Measurements from ENCODE around the gene PRRC2A. TPM values are rescaled to one million over a fixed set of nuclear protein-coding genes. Genes with fewer than 3 reads are reported as not detected.

Gene PRRC2A
- total RNA-seq, 1 donor from 2014 or later = 92.7 TPM

Other genes with a start within 250 kb of the PRRC2A start
- gene MICA, start 217.1 kb upstream of the PRRC2A start, total RNA-seq = 53.6 and 58.3 TPM in 2 replicates
- 8.7 and 16.8 TPM in 2 replicates for gene MICB, start 122.6 kb upstream of the PRRC2A start, total RNA-seq
- gene MCCD1, start 91.8 kb upstream of the PRRC2A start, total RNA-seq = not detected in 2 replicates
- 438 and 525 TPM in 2 replicates for gene DDX39B, start 78.7 kb upstream of the PRRC2A start, total RNA-seq
- gene ATP6V1G2, start 74.1 kb upstream of the PRRC2A start, total RNA-seq = 0.11 and 0.16 TPM in 2 replicates
- 12.2 and 29.0 TPM in 2 replicates for gene NFKBIL1, start 73.1 kb upstream of the PRRC2A start, total RNA-seq
- gene LTA, start 48.4 kb upstream of the PRRC2A start, total RNA-seq = not detected in 2 replicates
- gene TNF, start 45.1 kb upstream of the PRRC2A start, total RNA-seq = 3.3 and 4.5 TPM in 2 replicates
- gene LTB, start 38.3 kb upstream of the PRRC2A start, total RNA-seq = 0.49 and 1.5 TPM in 2 replicates
- not detected in 2 replicates for gene LST1, start 34.4 kb upstream of the PRRC2A start, total RNA-seq
- gene NCR3, start 27.7 kb upstream of the PRRC2A start, total RNA-seq = not detected in 2 replicates
- not detected in 2 replicates for gene AIF1, start 5.5 kb upstream of the PRRC2A start, total RNA-seq
- gene BAG6, start 31.9 kb downstream of the PRRC2A start, total RNA-seq = 195 and 196 TPM in 2 replicates
- 1.2 and 2.3 TPM in 2 replicates for gene APOM, start 35.2 kb downstream of the PRRC2A start, total RNA-seq
- 16.0 and 20.2 TPM in 2 replicates for gene C6orf47, start 40.1 kb downstream of the PRRC2A start, total RNA-seq
- gene GPANK1, start 44.3 kb downstream of the PRRC2A start, total RNA-seq = 13.1 and 16.0 TPM in 2 replicates
- 251 and 316 TPM in 2 replicates for gene CSNK2B, start 45.4 kb downstream of the PRRC2A start, total RNA-seq
- 1.9 and 2.3 TPM in 2 replicates for gene LY6G5B, start 49.3 kb downstream of the PRRC2A start, total RNA-seq
- 0.70 and 0.76 TPM in 2 replicates for gene LY6G5C, start 60.4 kb downstream of the PRRC2A start, total RNA-seq
- gene ABHD16A, start 82.6 kb downstream of the PRRC2A start, total RNA-seq = 24.0 and 27.8 TPM in 2 replicates
- gene LY6G6F, start 86.2 kb downstream of the PRRC2A start, total RNA-seq = not detected in 2 replicates
- not detected in 2 replicates for gene LY6G6D, start 94.6 kb downstream of the PRRC2A start, total RNA-seq
- gene LY6G6C, start 101.0 kb downstream of the PRRC2A start, total RNA-seq = 0.15 TPM in 1 of 2 replicates, not detected in the other
- gene MPIG6B, start 102.7 kb downstream of the PRRC2A start, total RNA-seq = not detected in 2 replicates
- gene DDAH2, start 108.6 kb downstream of the PRRC2A start, total RNA-seq = 9.5 and 16.1 TPM in 2 replicates
- gene CLIC1, start 115.8 kb downstream of the PRRC2A start, total RNA-seq = 805 and 887 TPM in 2 replicates
- gene MSH5, start 119.3 kb downstream of the PRRC2A start, total RNA-seq = 6.2 and 7.4 TPM in 2 replicates
- gene SAPCD1, start 141.9 kb downstream of the PRRC2A start, total RNA-seq = 0.70 and 1.5 TPM in 2 replicates
- 0.19 and 0.86 TPM in 2 replicates for gene VWA7, start 156.6 kb downstream of the PRRC2A start, total RNA-seq
- 84.7 and 118 TPM in 2 replicates for gene VARS1, start 175.0 kb downstream of the PRRC2A start, total RNA-seq
- gene LSM2, start 186.3 kb downstream of the PRRC2A start, total RNA-seq = 95.7 and 134 TPM in 2 replicates
- gene HSPA1L, start 194.6 kb downstream of the PRRC2A start, total RNA-seq = 0.53 and 0.62 TPM in 2 replicates
- 37.6 and 59.1 TPM in 2 replicates for gene HSPA1A, start 194.8 kb downstream of the PRRC2A start, total RNA-seq
- gene HSPA1B, start 207.0 kb downstream of the PRRC2A start, total RNA-seq = 76.1 and 133 TPM in 2 replicates
- 33.3 and 33.7 TPM in 2 replicates for gene NEU1, start 242.1 kb downstream of the PRRC2A start, total RNA-seq

All from hair follicular keratinocyte (primary cell).